HCT116 (cell line): ENCODE data around the gene GSTT2B.

Source experiments
- ATF3 ChIP-seq: IDR thresholded peaks from 2 replicates; pipeline ENCODE4 v1.6.1; 2012
- JUND ChIP-seq: IDR thresholded peaks from 2 replicates; pipeline ENCODE4 v1.6.1; 2012
- POLR2A ChIP-seq: IDR thresholded peaks from 2 replicates; pipeline ENCODE4 v1.7.0; 2011; ENCODE audit warnings: borderline replicate concordance; ENCODE audit not compliant: insufficient read depth, insufficient read length; ENCODE audit errors: extremely low read depth
- ZNF274 ChIP-seq: fragments of 200-500 bp; sonication (Bioruptor generic); IDR thresholded peaks from 2 replicates; pipeline ENCODE4 v1.6.1; 2014; ENCODE audit warnings: mild to moderate bottlenecking, low read depth, low read length, inconsistent platforms
- TF ChIP-seq, protein P1 (sequence below), 3 experiments: fragments of 200-600 bp in 1 of 3; sonication (generic) in 1 of 3; IDR thresholded peaks in 2 of 3; conservative IDR thresholded peaks in 1 of 3; 2 replicates each; pipeline ENCODE4 v1.5.1; 2012 to 2017; ENCODE audit warnings: low read depth in 2 of 3, low read length in 2 of 3, antibody characterized with exemption in 1 of 3, borderline replicate concordance in 1 of 3, control low read depth in 1 of 3, mild to moderate bottlenecking in 1 of 3, mixed read lengths in 1 of 3, mixed run types in 1 of 3, moderate library complexity in 1 of 3; ENCODE audit not compliant: insufficient read depth in 1 of 3
- TF ChIP-seq, protein P2 (sequence below): IDR thresholded peaks from 2 replicates; pipeline ENCODE4 v1.6.1; 2012

DNA sequence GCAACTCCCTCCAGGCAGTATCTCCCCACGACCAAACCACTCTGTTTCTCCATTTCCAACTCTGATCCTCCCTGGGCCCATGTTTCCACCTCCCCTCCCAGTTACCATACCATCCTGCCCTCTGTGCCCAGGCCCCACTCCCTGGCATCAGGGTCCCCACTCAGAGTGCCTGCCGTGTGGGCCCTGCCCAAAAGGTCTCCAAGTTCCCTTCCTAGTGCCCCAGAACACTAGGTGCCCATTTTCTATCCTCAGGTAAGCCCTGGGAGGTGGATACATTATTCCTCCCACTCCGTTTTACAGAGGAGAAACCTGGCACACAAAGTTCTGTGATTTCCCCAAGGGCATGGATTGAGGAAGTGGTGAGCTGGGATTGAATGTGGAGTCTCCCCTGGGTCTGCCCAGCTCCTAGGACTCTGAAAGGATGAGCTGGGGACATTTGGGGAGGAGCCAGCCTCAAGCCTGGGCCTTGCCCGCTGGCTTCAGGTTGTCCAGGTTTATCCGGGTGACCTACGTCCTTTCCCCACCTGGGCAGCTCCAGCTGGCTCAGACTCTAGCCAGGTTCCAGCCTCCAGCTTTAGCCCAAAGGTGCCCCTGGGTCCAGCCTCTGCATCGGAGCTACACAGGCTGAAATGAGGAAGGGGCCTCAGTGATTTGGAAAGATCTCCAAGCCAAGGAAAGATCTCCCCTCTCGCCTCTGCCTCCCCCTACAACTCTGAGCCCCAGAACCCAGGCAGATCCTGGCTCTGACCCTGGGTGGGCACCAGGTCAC, 46.4 kb upstream of the GSTT2B start:
- TF ChIP-seq POLR2A (no peak), JUND (no peak), ZNF274 (no peak), ATF3 (no peak)
- TF ChIP-seq, protein P1, sequence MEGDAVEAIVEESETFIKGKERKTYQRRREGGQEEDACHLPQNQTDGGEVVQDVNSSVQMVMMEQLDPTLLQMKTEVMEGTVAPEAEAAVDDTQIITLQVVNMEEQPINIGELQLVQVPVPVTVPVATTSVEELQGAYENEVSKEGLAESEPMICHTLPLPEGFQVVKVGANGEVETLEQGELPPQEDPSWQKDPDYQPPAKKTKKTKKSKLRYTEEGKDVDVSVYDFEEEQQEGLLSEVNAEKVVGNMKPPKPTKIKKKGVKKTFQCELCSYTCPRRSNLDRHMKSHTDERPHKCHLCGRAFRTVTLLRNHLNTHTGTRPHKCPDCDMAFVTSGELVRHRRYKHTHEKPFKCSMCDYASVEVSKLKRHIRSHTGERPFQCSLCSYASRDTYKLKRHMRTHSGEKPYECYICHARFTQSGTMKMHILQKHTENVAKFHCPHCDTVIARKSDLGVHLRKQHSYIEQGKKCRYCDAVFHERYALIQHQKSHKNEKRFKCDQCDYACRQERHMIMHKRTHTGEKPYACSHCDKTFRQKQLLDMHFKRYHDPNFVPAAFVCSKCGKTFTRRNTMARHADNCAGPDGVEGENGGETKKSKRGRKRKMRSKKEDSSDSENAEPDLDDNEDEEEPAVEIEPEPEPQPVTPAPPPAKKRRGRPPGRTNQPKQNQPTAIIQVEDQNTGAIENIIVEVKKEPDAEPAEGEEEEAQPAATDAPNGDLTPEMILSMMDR (IDR thresholded peaks at IDR 0.05 in 2 of 3, conservative IDR thresholded peaks at IDR 0.05 in 1 of 3; ENCODE audit: borderline replicate concordance in 1 of 3, insufficient read depth in 1 of 3, low read depth in 2 of 3, low read length in 2 of 3): no peak
- TF ChIP-seq, protein P2, sequence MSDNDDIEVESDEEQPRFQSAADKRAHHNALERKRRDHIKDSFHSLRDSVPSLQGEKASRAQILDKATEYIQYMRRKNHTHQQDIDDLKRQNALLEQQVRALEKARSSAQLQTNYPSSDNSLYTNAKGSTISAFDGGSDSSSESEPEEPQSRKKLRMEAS: no peak
